Measurements from ENCODE around the gene XPC.

Gene XPC

GRCh38 chr3:14186854-14187458, 8.6 kb upstream of the XPC start:
- Histone ChIP-seq H3K9ac (ENCODE audit: low read length) (no peak overlapping the region), H3K36me3 (ENCODE audit: insufficient read depth, low read length) (peaks cover 39% of the 10 kb centered on the region)

GRCh38 chr3:14183015-14183577, 4.7 kb upstream of the XPC start:
- Histone ChIP-seq H3K4me3 (ENCODE audit: low read depth in 1 of 2, low read length in 2 of 2) (no peak overlapping the region), H3K9ac (ENCODE audit: low read length) (no peak overlapping the region), H3K27me3 (ENCODE audit: control insufficient read depth in 1 of 2, insufficient read depth in 2 of 2, low read length in 2 of 2) (no peaks in the 10 kb centered on the region), H3K36me3 (ENCODE audit: insufficient read depth, low read length) (peaks cover 49% of the 10 kb centered on the region), H3K9me3 (ENCODE audit: low read length) (no peaks in the 10 kb centered on the region), H3K4me1 (ENCODE audit: insufficient read depth, low read length) (peaks cover 9% of the 10 kb centered on the region), H3K27ac (ENCODE audit: low read depth, low read length) (no peak overlapping the region)

More at GRCh38 chr3:14186854-14187458, 8.6 kb upstream of the XPC start:
- Histone ChIP-seq H3K27ac (ENCODE audit: low read depth, low read length) (no peak overlapping the region), H3K4me1 (ENCODE audit: insufficient read depth, low read length) (no peaks in the 10 kb centered on the region), H3K4me3 (ENCODE audit: low read depth in 1 of 2, low read length in 2 of 2) (no peak overlapping the region), H3K27me3 (ENCODE audit: control insufficient read depth in 1 of 2, insufficient read depth in 2 of 2, low read length in 2 of 2) (no peaks in the 10 kb centered on the region), H3K9me3 (ENCODE audit: low read length) (no peaks in the 10 kb centered on the region)

GRCh38 chr3:14181253-14181652, 2.9 kb upstream of the XPC start:
- Histone ChIP-seq H3K9me3 (ENCODE audit: low read length) (no peaks in the 10 kb centered on the region), H3K9ac (ENCODE audit: low read length) (no peak overlapping the region), H3K4me1 (ENCODE audit: insufficient read depth, low read length) (peaks cover 20% of the 10 kb centered on the region), H3K36me3 (ENCODE audit: insufficient read depth, low read length) (peaks cover 39% of the 10 kb centered on the region), H3K27me3 (ENCODE audit: control insufficient read depth in 1 of 2, insufficient read depth in 2 of 2, low read length in 2 of 2) (no peaks in the 10 kb centered on the region), H3K4me3 (ENCODE audit: low read depth in 1 of 2, low read length in 2 of 2) (no peak overlapping the region), H3K27ac (ENCODE audit: low read depth, low read length) (no peak overlapping the region)

GRCh38 chr3:14179795-14180194, 1.4 kb upstream of the XPC start:
- Histone ChIP-seq H3K4me3 (ENCODE audit: low read depth in 1 of 2, low read length in 2 of 2) (peak overlapping the region in 1 of 2 donors; percentile 90), H3K27me3 (ENCODE audit: control insufficient read depth in 1 of 2, insufficient read depth in 2 of 2, low read length in 2 of 2) (no peaks in the 10 kb centered on the region), H3K9ac (ENCODE audit: low read length) (no peak overlapping the region)

GRCh38 chr3:14179114-14179465, 689 bp upstream of the XPC start:
- no peaks in the 10 kb centered on the region for H3K9me3 ChIP-seq (ENCODE audit: low read length)
- H3K9ac ChIP-seq (ENCODE audit: low read length): peak overlapping the region; percentile 64
- H3K27ac ChIP-seq (ENCODE audit: low read depth, low read length): peak overlapping the region; percentile 16
- no peaks in the 10 kb centered on the region for H3K27me3 ChIP-seq (ENCODE audit: control insufficient read depth in 1 of 2, insufficient read depth in 2 of 2, low read length in 2 of 2)
- peak overlapping the region; percentile 66 to 90 for H3K4me3 ChIP-seq (ENCODE audit: low read depth in 1 of 2, low read length in 2 of 2)
- H3K4me1 ChIP-seq (ENCODE audit: insufficient read depth, low read length): peaks cover 23% of the 10 kb centered on the region
- H3K36me3 ChIP-seq (ENCODE audit: insufficient read depth, low read length): peaks cover 30% of the 10 kb centered on the region

More at GRCh38 chr3:14179795-14180194, 1.4 kb upstream of the XPC start:
- Histone ChIP-seq H3K4me1 (ENCODE audit: insufficient read depth, low read length) (peaks cover 23% of the 10 kb centered on the region), H3K36me3 (ENCODE audit: insufficient read depth, low read length) (peaks cover 30% of the 10 kb centered on the region), H3K27ac (ENCODE audit: low read depth, low read length) (no peak overlapping the region), H3K9me3 (ENCODE audit: low read length) (no peaks in the 10 kb centered on the region)

GRCh38 chr3:14177580-14178246, 688 bp downstream of the XPC start:
- Histone ChIP-seq H3K36me3 (ENCODE audit: insufficient read depth, low read length) (peaks cover 18% of the 10 kb centered on the region), H3K9ac (ENCODE audit: low read length) (peak overlapping the region; percentile 85), H3K4me1 (ENCODE audit: insufficient read depth, low read length) (peaks cover 23% of the 10 kb centered on the region), H3K27ac (ENCODE audit: low read depth, low read length) (peak overlapping the region; percentile 95), H3K4me3 (ENCODE audit: low read depth in 1 of 2, low read length in 2 of 2) (peak overlapping the region; percentile 66 to 90), H3K27me3 (ENCODE audit: control insufficient read depth in 1 of 2, insufficient read depth in 2 of 2, low read length in 2 of 2) (no peaks in the 10 kb centered on the region), H3K9me3 (ENCODE audit: low read length) (no peaks in the 10 kb centered on the region)

- Histone ChIP-seq H3K27me3 (ENCODE audit: control insufficient read depth in 1 of 2, insufficient read depth in 2 of 2, low read length in 2 of 2) (no peaks in the 10 kb centered on the region), H3K4me1 (ENCODE audit: insufficient read depth, low read length) (peaks cover 23% of the 10 kb centered on the region), H3K9ac (ENCODE audit: low read length) (no peak overlapping the region), H3K9me3 (ENCODE audit: low read length) (no peaks in the 10 kb centered on the region), H3K27ac (ENCODE audit: low read depth, low read length) (no peak overlapping the region), H3K36me3 (ENCODE audit: insufficient read depth, low read length) (peaks cover 21% of the 10 kb centered on the region), H3K4me3 (ENCODE audit: low read depth in 1 of 2, low read length in 2 of 2) (no peak overlapping the region)
These were observed 2.9 kb downstream of the XPC start for GRCh38 chr3:14175383-14176037.

GRCh38 chr3:14174483-14174882, 3.9 kb downstream of the XPC start:
- peaks cover 19% of the 10 kb centered on the region for H3K4me1 ChIP-seq (ENCODE audit: insufficient read depth, low read length)
- H3K9me3 ChIP-seq (ENCODE audit: low read length): no peaks in the 10 kb centered on the region
- peaks cover 31% of the 10 kb centered on the region for H3K36me3 ChIP-seq (ENCODE audit: insufficient read depth, low read length)
- no peak overlapping the region for H3K27ac ChIP-seq (ENCODE audit: low read depth, low read length)
- no peak overlapping the region for H3K4me3 ChIP-seq (ENCODE audit: low read depth in 1 of 2, low read length in 2 of 2)
- no peak overlapping the region for H3K9ac ChIP-seq (ENCODE audit: low read length)
- H3K27me3 ChIP-seq (ENCODE audit: control insufficient read depth in 1 of 2, insufficient read depth in 2 of 2, low read length in 2 of 2): no peaks in the 10 kb centered on the region

GRCh38 chr3:14172496-14172895, 5.9 kb downstream of the XPC start:
- Histone ChIP-seq H3K27me3 (ENCODE audit: control insufficient read depth in 1 of 2, insufficient read depth in 2 of 2, low read length in 2 of 2) (no peaks in the 10 kb centered on the region), H3K9ac (ENCODE audit: low read length) (no peak overlapping the region), H3K4me3 (ENCODE audit: low read depth in 1 of 2, low read length in 2 of 2) (no peak overlapping the region), H3K9me3 (ENCODE audit: low read length) (no peaks in the 10 kb centered on the region), H3K36me3 (ENCODE audit: insufficient read depth, low read length) (peaks cover 51% of the 10 kb centered on the region), H3K27ac (ENCODE audit: low read depth, low read length) (no peak overlapping the region), H3K4me1 (ENCODE audit: insufficient read depth, low read length) (peaks cover 10% of the 10 kb centered on the region)

- Histone ChIP-seq H3K9ac (ENCODE audit: low read length) (no peak overlapping the region), H3K27ac (ENCODE audit: low read depth, low read length) (no peak overlapping the region), H3K4me1 (ENCODE audit: insufficient read depth, low read length) (no peaks in the 10 kb centered on the region), H3K4me3 (ENCODE audit: low read depth in 1 of 2, low read length in 2 of 2) (no peak overlapping the region), H3K9me3 (ENCODE audit: low read length) (no peaks in the 10 kb centered on the region), H3K27me3 (ENCODE audit: control insufficient read depth in 1 of 2, insufficient read depth in 2 of 2, low read length in 2 of 2) (no peaks in the 10 kb centered on the region), H3K36me3 (ENCODE audit: insufficient read depth, low read length) (peaks cover 69% of the 10 kb centered on the region)
These were observed 7.8 kb downstream of the XPC start for GRCh38 chr3:14170531-14171159.

- Histone ChIP-seq H3K27ac (ENCODE audit: low read depth, low read length) (no peak overlapping the region), H3K9ac (ENCODE audit: low read length) (no peak overlapping the region), H3K27me3 (ENCODE audit: control insufficient read depth in 1 of 2, insufficient read depth in 2 of 2, low read length in 2 of 2) (no peaks in the 10 kb centered on the region), H3K9me3 (ENCODE audit: low read length) (no peaks in the 10 kb centered on the region), H3K36me3 (ENCODE audit: insufficient read depth, low read length) (peaks cover 77% of the 10 kb centered on the region), H3K4me3 (ENCODE audit: low read depth in 1 of 2, low read length in 2 of 2) (no peak overlapping the region), H3K4me1 (ENCODE audit: insufficient read depth, low read length) (no peaks in the 10 kb centered on the region)
These were observed 8.5 kb downstream of the XPC start for GRCh38 chr3:14169871-14170270.
